H1 (cell line): ENCODE results near the gene TNFRSF6B. TPM values are rescaled to one million over a fixed set of nuclear protein-coding genes. Genes with fewer than 3 reads are reported as not detected.

Experiments
- FOSL1 ChIP-seq: IDR thresholded peaks from 2 replicates; pipeline ENCODE4 v1.6.1; 2011; ENCODE audit warnings: mild to moderate bottlenecking, low read depth, low read length, moderate library complexity; ENCODE audit not compliant: insufficient read depth
- GABPA ChIP-seq: IDR thresholded peaks from 2 replicates; pipeline ENCODE4 v1.6.1; 2011; ENCODE audit warnings: mild to moderate bottlenecking, low read length, moderate library complexity, borderline replicate concordance; ENCODE audit not compliant: insufficient read depth
- POLR2A ChIP-seq, 2 experiments: IDR thresholded peaks; 1 replicate in 1 of 2; 2 replicates in 1 of 2; pipeline ENCODE4 v1.6.1; 2011; ENCODE audit warnings: low read depth in 2 of 2, low read length in 2 of 2, mild to moderate bottlenecking in 2 of 2; ENCODE audit errors: control extremely low read depth in 1 of 2
- SIN3A ChIP-seq, 2 experiments: IDR thresholded peaks in 1 of 2; conservative IDR thresholded peaks in 1 of 2; 2 replicates each; pipeline ENCODE4 v1.6.1; 2011 to 2012; ENCODE audit warnings: low read length in 2 of 2, improper control_type of control experiment in 1 of 2, low read depth in 1 of 2, mild to moderate bottlenecking in 1 of 2
- TAF1 ChIP-seq: IDR thresholded peaks from 2 replicates; pipeline ENCODE4 v1.6.1; 2011; ENCODE audit warnings: mild to moderate bottlenecking, low read depth, low read length
- ZNF274 ChIP-seq: IDR thresholded peaks from 2 replicates; pipeline ENCODE4 v1.7.0; 2012; ENCODE audit warnings: low read length, borderline replicate concordance; ENCODE audit errors: extremely low read depth
- polyA plus RNA-seq, 7 experiments: library from polyadenylated mRNA; depleted of rRNA in 3 of 7; stranded (reverse) in 5 of 7; unstranded in 2 of 7; fragments of >200 nt in 5 of 7; fragments of 200-250 nt in 2 of 7; gene quantifications; 1 replicate in 5 of 7; 2 replicates in 1 of 7; 4 replicates in 1 of 7; pipeline versions ENCODE4 v1.2.1 to v1.2.3, GENCODE V29; 2011 to 2013; ENCODE audit warnings: missing spikeins in 2 of 7, mixed read lengths in 2 of 7
- total RNA-seq: library from RNA; stranded (reverse); fragmentation: NEBNext Ultra II Directional; extraction: Animal tissue kit (Norgen Biotek cat#: 25700); gene quantifications from 2 replicates; pipeline ENCODE4 v1.2.1, GENCODE V29; 2021
- TF ChIP-seq, protein P1 (sequence below): IDR thresholded peaks from 2 replicates; pipeline ENCODE4 v1.6.1; 2012; ENCODE audit warnings: low read length, inconsistent platforms
- TF ChIP-seq, protein P2 (sequence below), 3 experiments: IDR thresholded peaks; 1 replicate in 2 of 3; 2 replicates in 1 of 3; pipeline versions ENCODE4 v1.5.1 to v1.6.1; 2011; ENCODE audit warnings: low read length in 3 of 3, mild to moderate bottlenecking in 3 of 3, inconsistent platforms in 2 of 3, low read depth in 1 of 3, moderate library complexity in 1 of 3; ENCODE audit not compliant: insufficient read depth in 1 of 3; ENCODE audit errors: control extremely low read depth in 1 of 3
- TF ChIP-seq, protein P3 (sequence below): IDR thresholded peaks from 2 replicates; pipeline ENCODE4 v1.6.1; 2012; ENCODE audit warnings: inconsistent platforms
- TF ChIP-seq, protein P4 (sequence below): IDR thresholded peaks from 2 replicates; pipeline ENCODE4 v1.6.1; 2011; ENCODE audit warnings: low read length, improper control_type of control experiment

TNFRSF6B gene
- total and polyA plus RNA-seq, 2 of the 8 experiments (the other 6 are each of a cell fraction or from before 2014, with no cell fraction given), result 3.1 TPM; not detected in 1

DNA sequence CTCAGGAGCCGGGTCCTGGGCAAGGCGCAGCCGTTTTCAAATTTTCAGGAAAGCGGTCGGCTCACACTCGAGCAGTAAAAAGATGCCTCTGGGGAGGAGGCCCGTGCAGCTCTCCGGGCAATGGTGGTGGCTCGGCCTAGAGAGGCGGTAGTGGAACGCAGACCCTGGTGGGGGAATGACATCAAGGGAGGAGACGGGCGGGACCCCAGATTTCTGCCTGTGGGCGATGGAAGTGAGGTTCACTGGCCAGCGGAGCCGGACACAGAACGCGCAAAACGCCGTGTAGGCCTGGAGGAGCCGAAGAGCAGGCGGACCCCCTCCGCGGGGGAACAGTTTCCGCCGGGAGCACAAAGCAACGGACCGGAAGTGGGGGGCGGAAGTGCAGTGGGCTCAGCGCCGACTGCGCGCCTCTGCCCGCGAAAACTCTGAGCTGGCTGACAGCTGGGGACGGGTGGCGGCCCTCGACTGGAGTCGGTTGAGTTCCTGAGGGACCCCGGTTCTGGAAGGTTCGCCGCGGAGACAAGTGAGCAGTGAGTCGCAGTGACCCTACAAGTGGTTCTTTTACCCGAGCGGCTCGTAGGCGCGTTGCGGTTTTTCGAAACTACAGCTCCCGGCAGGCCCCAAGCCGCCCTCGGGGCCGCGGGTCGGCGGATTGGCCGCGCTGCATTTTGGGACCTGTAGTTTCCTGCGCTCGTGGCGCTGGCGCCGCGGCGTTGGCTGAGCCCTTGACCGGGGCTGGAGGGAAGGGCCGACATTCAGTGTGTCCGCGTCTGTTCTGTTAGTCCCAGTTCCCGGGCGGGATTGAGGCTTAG is 38.3 kb upstream of the TNFRSF6B start, which contains the start of gene RTEL1 (continued):
- peak; percentile 99 for TF ChIP-seq GABPA
- TF ChIP-seq, protein P1, sequence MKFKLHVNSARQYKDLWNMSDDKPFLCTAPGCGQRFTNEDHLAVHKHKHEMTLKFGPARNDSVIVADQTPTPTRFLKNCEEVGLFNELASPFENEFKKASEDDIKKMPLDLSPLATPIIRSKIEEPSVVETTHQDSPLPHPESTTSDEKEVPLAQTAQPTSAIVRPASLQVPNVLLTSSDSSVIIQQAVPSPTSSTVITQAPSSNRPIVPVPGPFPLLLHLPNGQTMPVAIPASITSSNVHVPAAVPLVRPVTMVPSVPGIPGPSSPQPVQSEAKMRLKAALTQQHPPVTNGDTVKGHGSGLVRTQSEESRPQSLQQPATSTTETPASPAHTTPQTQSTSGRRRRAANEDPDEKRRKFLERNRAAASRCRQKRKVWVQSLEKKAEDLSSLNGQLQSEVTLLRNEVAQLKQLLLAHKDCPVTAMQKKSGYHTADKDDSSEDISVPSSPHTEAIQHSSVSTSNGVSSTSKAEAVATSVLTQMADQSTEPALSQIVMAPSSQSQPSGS, result peak; percentile 36; the same call in 1 of the 2 replicates
- TF ChIP-seq POLR2A (IDR thresholded peaks at IDR 0.05; ENCODE audit: control extremely low read depth in 1 of 2, low read depth in 2 of 2, low read length in 2 of 2), result peak in 1 of 2 experiments; percentile 47; a peak in 2 of 3 replicates
- no peak for TF ChIP-seq ZNF274
- TF ChIP-seq, protein P2, sequence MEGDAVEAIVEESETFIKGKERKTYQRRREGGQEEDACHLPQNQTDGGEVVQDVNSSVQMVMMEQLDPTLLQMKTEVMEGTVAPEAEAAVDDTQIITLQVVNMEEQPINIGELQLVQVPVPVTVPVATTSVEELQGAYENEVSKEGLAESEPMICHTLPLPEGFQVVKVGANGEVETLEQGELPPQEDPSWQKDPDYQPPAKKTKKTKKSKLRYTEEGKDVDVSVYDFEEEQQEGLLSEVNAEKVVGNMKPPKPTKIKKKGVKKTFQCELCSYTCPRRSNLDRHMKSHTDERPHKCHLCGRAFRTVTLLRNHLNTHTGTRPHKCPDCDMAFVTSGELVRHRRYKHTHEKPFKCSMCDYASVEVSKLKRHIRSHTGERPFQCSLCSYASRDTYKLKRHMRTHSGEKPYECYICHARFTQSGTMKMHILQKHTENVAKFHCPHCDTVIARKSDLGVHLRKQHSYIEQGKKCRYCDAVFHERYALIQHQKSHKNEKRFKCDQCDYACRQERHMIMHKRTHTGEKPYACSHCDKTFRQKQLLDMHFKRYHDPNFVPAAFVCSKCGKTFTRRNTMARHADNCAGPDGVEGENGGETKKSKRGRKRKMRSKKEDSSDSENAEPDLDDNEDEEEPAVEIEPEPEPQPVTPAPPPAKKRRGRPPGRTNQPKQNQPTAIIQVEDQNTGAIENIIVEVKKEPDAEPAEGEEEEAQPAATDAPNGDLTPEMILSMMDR (IDR thresholded peaks at IDR 0.05; ENCODE audit: control extremely low read depth in 1 of 3, insufficient read depth in 1 of 3, low read depth in 1 of 3, low read length in 3 of 3), result peak in 1 of 3 experiments; percentile 12; a peak in 1 of 4 replicates
- TF ChIP-seq TAF1, result peak; percentile 85
- TF ChIP-seq, protein P3, sequence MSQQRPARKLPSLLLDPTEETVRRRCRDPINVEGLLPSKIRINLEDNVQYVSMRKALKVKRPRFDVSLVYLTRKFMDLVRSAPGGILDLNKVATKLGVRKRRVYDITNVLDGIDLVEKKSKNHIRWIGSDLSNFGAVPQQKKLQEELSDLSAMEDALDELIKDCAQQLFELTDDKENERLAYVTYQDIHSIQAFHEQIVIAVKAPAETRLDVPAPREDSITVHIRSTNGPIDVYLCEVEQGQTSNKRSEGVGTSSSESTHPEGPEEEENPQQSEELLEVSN, result no peak; the same call in 1 of the 2 replicates
- TF ChIP-seq SIN3A (conservative IDR thresholded peaks at IDR 0.05 in 1 of 2, IDR thresholded peaks at IDR 0.05 in 1 of 2; ENCODE audit: low read depth in 1 of 2, low read length in 2 of 2), result peak; percentile 73 to 93; a peak in 2 of 4 replicates
- no peak for TF ChIP-seq FOSL1
- TF ChIP-seq, protein P4, sequence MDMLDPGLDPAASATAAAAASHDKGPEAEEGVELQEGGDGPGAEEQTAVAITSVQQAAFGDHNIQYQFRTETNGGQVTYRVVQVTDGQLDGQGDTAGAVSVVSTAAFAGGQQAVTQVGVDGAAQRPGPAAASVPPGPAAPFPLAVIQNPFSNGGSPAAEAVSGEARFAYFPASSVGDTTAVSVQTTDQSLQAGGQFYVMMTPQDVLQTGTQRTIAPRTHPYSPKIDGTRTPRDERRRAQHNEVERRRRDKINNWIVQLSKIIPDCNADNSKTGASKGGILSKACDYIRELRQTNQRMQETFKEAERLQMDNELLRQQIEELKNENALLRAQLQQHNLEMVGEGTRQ, result no peak
